Measurements from ENCODE around the gene LKAAEAR1.

- TF ChIP-seq POLR2A (IDR thresholded peaks at IDR 0.05) (no peak), CTCF (IDR thresholded peaks at IDR 0.05) (no peak), EP300 (IDR thresholded peaks at IDR 0.05) (no peak)
Measured at GRCh38 chr20:64055396-64055892, 28.8 kb downstream of the LKAAEAR1 start.
